GM18858 (cell line): Measurements from ENCODE around the gene CCDC146.
"Not testable (repeated sequence)": the region's sequence is repeated elsewhere in the genome, so short reads cannot be mapped to it uniquely, and the experiment has no call there.

Experiments used
- ATAC-seq: cut with Tn5 transposase; IDR thresholded peaks from one replicate; pipeline ENCODE4 v1.9.1; 2021; ENCODE audit not compliant: unreplicated experiment

Gene CCDC146

DNA sequence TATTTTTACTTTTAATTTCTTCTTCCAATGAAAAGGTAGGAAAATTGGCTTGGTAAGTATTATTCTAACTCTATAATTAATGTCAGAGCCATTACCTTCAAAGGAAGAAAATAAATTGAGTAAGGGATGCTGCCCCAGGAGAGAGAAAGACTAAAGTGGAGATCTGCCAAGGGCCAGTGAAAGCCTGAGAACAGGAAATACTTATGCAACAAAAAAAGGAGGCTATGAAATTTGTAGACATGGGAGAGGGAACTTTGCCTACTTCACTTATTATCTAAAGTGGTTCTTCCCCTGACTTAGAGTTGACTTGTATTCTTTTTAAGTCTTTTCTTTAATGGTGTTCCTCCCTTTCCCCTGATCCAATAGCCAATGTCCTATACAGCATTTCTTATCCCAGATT is 29.8 kb downstream of the CCDC146 start:
- not testable (repeated sequence) for ATAC-seq

GRCh38 chr7:77154917-77155464 is 32.6 kb downstream of the CCDC146 start:
- ATAC-seq: peak; percentile 39

DNA sequence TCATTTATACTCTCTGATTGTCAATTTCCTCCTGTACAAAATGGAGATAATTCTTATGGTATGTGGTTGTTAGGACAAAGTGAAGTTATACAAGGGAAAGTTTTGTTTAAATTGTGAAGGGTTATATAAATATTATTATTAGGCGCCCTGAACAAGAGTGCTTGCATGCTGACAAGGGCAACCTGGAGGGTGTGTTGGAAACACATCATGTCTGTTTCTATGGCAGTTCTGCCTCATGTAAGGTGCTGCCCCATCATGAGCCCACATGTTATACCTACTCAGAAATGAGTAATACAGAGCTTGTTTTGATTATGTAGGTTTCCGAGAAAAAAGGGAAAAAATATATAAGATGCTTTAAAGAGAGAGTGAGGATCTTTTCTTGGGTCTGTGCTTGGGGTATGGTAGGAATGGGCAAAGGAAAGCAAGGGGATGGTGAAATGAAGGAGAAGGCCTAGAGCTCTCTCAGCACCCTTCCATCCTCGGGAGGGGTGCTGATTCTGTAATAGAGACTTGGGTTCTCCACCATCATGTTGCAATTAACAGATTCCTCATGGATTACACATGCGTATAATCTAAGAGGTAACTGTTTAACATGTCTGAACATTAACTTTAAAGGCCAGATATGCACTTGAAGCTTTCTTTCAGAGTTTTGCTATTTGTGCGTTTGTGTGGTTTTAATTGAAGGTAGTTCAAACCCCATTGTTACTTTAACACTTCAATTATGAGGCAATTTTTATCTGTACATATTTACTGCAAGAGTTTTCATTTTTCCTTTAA is 33.4 kb downstream of the CCDC146 start:
- not testable (repeated sequence) for ATAC-seq

- ATAC-seq: peak; percentile 71
These were observed 34.6 kb downstream of the CCDC146 start for GRCh38 chr7:77157034-77157433.

DNA sequence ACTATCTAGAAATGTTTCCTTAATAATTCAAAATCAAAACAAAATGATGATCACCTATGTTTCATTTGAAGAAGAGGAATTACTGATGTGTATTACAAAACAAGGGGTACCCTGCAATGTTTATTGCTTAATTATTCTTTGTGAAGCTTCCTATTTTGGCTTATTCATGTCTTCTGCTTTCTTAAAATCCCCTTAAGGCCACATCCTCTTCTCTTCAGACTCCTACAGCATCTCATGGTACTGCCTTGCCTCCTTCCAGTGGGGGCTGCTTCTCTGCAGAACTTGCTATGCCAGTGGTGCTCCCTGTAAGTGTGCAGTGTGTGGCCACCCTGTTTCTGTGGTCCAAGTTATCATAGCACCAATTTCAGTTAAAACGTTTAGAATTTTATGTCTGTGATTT is 35.0 kb downstream of the CCDC146 start:
- ATAC-seq: peak; percentile 50

DNA sequence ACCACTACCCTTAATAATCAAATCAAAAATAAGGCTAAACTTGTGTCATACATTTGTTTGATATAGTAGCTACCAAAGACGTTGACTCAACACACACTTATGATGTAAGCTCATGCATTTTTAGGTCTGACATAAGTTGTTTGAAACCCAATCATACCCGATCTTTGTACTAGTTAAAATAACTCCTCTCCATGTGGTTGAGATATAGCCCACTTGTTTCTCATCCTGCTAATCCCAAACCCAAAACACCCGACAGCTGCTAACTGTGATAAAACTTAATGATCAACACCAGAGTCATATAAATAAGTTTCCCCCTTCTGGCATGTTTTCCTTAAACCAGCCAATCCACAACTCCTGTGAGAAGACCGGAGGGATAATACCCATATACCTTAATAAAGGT is 48.7 kb downstream of the CCDC146 start:
- ATAC-seq: not testable (repeated sequence)

GRCh38 chr7:77172437-77173172 is 50.2 kb downstream of the CCDC146 start:
- not testable (repeated sequence) for ATAC-seq

DNA sequence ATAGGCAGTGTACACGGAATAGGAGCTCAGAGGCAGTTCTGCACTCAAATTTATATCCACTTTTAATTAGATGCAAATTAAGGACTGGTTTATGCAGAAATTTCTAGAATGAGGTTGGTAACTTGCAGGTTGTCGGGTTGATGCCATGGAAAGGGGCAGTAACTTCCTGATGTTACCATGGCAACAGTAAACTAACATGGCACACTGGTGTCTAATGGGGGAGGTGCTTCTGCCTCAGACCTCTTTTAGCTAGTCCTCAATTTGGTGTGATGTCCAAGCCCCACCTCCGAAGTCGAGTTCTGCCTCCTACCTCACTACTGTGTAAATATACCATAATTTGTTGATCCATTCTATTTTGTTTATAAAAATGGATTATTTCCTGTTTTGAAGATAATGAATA is 52.0 kb downstream of the CCDC146 start:
- not testable (repeated sequence) for ATAC-seq

DNA sequence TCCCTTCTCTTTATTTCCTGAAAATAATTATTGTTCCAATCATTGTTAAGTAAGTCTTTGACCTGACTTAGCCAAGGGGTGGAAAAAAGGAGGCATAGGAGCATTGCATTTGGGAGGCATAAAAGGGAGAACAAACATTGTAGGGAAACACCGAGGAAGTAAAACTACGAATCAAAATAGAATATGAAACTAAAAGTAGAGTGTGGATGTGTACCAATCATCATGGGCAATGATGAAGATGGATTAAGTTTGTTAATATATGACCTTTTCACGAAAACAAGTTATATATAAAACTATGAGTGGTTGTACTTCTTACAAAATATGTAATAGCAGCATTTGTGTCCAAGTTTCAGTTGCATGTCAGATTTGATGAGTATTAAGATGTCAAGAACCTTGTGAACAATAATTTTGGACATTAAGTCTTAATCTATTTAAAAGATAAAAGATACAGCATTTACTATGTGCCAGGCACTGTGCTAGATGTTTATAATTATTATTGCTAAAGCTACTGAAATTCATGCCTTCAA is 52.9 kb downstream of the CCDC146 start:
- ATAC-seq: not testable (repeated sequence)

DNA sequence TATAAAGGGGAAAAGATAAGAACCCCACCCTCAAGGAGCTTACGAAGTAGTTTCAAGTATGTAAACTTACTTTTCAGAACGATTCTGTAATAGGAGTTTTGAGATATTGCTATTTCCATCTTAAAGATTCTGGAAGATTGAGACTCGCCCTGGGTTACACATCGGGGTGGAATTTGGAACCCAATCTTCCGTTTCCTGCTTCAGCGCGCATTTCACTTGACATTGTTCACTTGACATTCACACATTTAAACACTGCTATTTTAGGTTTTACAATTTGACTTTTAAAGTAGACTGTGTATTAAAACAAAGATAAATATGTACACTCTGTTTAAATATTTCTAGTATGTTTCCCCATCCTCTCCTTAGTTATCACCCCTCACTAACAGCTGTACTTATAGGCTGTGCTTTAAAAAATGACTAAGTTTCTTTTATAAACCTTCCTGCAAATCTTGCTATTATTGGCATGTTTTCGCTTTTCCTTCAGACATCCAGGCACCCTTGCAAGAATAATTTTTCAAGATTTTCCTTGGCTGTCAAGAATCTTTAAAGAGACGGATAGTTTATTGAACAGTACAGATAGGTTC is 55.0 kb downstream of the CCDC146 start:
- ATAC-seq: not testable (repeated sequence)

DNA sequence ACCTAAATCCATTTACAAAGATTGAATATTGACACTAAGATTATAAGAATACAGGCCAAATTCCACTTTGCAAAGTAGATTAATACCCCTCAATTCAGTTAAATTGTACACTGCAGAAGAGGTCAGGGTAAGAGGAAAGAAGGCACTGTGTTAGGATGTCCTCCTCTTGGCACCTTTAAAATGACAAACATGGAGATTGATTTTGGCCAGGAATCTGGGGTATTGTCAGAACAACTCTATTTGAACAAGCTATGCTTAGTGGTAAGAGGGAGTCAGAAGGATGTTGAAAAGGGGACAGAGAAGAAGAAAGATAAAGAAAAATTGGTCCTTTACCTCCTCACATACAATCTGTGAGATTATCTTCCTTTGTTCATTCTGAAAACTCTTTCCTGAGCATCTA is 55.6 kb downstream of the CCDC146 start:
- not testable (repeated sequence) for ATAC-seq

DNA sequence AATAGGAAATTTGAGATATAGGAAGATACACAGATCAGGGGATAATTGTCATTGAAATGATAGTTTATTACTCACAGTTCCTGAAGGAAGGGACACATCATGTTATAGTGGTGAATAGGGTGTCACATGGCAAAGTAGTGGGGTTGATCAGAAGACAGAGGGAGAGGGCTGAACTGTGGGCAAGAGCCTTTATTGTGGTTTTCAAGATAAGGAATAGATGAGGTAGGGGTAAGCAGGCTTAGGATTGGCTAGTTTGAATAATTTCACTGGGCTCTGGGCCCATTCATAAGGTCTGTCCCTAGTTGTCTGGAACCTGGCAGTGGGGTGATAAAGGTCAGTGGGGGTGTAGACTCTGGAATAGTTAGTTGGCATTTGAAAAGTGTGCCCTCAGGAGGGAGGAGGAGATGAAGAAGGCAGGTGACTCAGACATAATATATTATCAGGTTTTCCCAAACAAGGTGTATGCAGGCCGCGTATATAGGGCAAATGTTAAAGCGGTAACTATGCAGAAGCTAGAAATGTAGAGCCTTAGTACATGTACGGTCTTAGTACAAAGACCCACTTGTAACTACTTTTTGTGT is 58.7 kb downstream of the CCDC146 start:
- no peak for ATAC-seq

DNA sequence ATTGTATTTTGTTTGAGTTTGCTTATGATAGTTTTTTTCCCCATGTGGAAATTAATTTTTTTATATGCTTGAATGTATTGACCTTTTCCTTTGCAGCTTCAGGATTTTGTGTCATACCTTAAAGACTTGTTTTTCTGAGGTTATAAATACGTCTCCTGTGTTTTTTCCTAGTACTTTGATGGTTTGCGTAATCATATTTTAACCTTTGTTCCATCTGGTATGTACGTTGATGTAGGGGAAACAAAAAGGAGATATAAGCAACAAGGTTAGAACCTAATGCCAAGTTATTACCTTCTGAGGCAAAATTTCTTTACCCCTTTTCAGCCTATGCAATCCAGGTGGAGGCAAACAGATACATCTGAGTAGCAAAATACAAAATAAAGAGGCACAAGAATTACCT is 59.3 kb downstream of the CCDC146 start:
- no peak for ATAC-seq

DNA sequence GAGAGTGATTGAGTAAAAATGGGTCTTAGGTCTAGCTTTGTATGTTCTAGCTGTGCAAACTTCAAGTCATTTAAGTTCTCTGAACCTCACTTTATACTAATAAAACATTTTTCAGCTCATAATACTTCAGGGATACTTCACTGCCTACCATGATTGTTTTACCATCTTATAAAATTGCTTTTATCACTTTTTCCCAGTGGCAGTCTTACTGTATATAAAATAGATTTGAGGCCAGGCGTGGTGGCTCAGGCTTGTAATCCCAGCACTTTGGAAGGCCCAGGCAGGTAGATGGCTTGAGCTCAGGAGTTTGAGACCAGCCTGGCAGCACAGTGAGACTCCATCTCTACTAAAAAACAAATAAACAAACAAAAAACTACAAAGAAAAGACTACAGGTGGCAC is 59.8 kb downstream of the CCDC146 start:
- ATAC-seq: no peak

GRCh38 chr7:77184463-77184862 is 62.0 kb downstream of the CCDC146 start:
- ATAC-seq: no peak

GRCh38 chr7:77184990-77185389 is 62.6 kb downstream of the CCDC146 start:
- no peak for ATAC-seq

DNA sequence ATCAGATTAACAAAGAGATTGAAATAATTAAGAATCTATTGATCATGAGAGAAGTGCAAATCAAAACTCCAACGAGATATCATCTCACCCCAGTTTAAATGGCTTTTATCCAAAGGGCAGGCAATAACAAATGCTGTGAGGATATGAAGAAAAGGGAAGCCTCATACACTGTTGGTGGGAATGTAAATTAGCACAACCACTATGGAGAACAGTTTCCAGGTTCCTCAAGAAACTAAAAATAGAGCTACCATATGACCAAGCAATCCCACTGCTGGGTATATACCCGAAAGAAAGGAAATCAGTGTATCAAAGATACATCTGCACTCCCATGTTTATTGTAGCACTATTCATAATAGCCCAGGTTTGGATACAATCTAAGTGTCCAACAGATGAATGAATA is 63.5 kb downstream of the CCDC146 start:
- no peak for ATAC-seq

DNA sequence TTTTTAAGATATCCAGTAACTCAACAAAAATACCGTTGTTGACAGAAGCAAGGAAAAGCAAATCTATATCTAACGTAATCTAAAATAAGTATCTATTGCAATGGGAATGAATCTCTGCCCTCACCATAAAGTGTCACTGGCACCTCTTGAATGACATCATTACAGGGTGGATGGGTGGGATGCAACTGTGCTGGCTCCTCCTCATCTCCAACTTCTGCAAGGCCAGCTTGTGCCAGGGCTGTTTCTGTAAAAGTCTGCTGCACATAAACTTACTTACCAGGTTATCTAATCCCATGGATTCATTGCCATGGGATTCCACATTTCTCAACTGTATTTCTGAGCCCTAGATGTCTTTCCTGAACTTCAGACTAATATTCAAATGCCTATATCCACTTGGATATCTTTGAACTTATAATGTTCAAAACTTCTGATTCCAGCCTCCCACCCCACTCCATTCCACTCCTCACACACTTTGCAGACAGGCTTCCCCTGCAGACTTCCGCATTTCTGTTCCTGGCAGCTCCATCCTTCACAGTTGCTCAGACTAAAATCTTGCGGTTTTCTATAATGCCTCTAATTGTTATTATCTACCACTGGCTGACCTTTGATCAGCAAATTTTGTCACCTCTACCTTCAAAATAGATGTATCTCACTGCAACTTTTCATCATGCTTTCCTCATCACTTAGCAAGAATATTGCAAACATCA is 66.5 kb downstream of the CCDC146 start:
- ATAC-seq: no peak

DNA sequence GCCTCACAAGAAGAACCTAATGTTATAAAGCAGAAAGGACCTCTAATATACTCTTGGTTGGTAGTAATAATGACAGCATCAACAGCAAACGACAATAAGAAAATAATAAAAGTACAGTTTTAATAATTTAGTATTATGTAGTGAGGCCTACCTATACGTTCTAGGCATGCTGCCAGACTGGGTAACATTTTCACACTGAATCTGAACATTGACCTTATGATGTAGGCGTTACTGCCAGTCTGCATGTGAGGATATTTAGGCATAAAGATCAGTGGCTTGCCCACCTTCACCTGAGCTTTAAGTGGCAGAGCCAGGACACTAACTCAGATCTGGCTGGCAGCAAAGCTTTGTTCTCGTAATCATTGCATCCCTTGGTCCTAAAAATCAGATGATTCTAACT is 74.7 kb downstream of the CCDC146 start:
- ATAC-seq: no peak
